HS-27A (cell line): ENCODE data around the gene SUV39H2.
A peak's percentile ranks its signal among the peaks of the same experiment; 100 is the strongest.
"Not testable (repeated sequence)": the region's sequence is repeated elsewhere in the genome, so short reads cannot be mapped to it uniquely, and the experiment has no call there.

Experiments used
- DNase-seq: peaks from one replicate; pipeline ENCODE4 v3.0.0-alpha.2; 2012; ENCODE audit warnings: low read depth, missing footprints

The SUV39H2 gene

GRCh38 chr10:14878266-14879123, at the start of gene SUV39H2:
TSS of gene SUV39H2 (plus strand) at chr10:14878866. CDS start at chr10:14878889, 23 bp downstream.
- DNase-seq: peak; percentile 48

GRCh38 chr10:14833106-14833505, 45.6 kb upstream of the SUV39H2 start:
- DNase-seq: no peak

DNA sequence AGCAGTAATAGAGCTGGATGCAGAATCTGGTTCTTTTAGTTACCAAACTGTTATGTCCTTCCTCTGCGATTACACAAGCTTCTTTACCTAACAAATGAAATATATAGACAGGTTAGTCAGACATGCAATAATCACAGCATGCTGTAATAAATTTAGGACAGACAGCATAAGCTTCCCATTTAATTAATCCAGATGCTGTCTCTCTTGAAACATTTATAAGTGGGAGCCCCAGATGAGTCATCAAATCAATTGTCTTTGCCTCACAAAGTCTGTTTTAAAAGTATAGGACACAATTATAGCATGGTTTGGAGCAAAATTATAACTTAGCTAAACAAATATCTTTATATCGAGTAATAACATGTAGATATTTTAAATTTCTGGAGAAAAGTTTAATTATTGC, 42.5 kb upstream of the SUV39H2 start:
- no peak for DNase-seq

- DNase-seq: no peak
Measured at GRCh38 chr10:14837003-14837756, 41.5 kb upstream of the SUV39H2 start.

DNA sequence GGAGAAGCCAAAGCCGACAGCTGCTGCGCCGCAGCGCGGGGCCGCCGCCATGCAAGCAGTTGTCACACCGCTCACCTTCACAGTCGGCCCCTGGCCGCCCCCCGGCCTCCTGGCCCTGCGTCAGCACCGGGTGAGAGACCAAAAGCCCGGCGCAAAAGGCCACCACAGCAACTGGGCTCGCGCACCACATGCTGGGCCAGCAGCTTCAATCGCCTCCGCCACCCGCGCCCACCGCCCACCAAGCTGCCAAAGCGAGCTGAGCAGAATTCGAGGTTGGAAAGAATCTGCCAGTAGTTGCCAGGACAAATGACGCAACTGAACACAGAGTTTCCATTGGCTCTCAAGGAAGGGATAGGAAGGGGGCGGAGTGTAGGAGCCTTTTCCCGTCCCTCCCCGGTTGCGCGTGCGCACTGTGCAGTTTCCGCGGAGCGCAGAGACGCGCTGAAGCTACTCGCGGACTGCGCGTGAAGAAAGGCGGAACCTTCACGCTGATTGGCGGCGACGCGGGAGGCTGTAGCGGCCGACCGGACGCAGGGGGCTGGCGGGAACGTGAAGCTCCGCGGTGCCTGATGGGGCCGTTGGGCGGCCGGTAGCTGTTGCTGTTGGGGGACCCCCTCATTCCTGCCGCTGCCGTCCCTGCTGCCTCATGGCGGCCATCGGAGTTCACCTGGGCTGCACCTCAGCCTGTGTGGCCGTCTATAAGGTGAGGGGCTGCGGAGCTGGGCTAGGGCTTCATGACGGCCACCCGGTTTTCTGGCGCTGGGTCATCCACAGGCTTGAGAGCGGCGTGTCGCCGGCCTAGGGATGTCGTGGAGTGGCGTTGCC, 40.7 kb upstream of the SUV39H2 start, which contains the start of the genes CDNF, HSPA14 and MSANTD7:
TSS of gene CDNF (minus strand) at position 281 of the 825 bp plus-strand sequence. CDS start at position 190, 91 bp downstream.
TSS of gene HSPA14 (plus strand) at position 550 of the 825 bp plus-strand sequence. CDS start at position 647, 97 bp downstream.
TSS of gene MSANTD7 (plus strand) at position 550 of the 825 bp plus-strand sequence. CDS start 3,979 bp downstream, outside the sequence.
- DNase-seq: peak; percentile 88

GRCh38 chr10:14838582-14839304, 39.9 kb upstream of the SUV39H2 start:
- DNase-seq: no peak

DNA sequence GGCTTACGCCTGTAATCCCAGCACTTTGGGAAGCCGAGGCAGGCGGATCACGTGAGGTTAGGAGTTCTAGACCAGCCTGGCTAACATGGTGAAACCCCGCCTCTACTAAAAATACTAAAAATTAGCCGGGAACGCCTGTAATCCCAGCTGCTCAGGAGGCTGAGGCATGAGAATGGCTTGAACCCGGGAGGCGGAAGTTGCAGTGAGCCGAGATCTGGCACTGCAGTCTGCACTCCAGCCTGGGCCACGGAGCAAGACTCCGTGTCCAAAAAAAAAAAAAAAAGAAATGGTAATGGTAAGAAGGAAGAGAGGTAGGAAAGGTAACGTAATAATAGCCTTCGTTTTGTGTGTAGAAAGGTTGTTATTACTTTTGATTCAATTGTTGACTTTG, 39.4 kb upstream of the SUV39H2 start:
- no peak for DNase-seq

- no peak for DNase-seq
Measured at GRCh38 chr10:14840178-14840577, 38.5 kb upstream of the SUV39H2 start.

DNA sequence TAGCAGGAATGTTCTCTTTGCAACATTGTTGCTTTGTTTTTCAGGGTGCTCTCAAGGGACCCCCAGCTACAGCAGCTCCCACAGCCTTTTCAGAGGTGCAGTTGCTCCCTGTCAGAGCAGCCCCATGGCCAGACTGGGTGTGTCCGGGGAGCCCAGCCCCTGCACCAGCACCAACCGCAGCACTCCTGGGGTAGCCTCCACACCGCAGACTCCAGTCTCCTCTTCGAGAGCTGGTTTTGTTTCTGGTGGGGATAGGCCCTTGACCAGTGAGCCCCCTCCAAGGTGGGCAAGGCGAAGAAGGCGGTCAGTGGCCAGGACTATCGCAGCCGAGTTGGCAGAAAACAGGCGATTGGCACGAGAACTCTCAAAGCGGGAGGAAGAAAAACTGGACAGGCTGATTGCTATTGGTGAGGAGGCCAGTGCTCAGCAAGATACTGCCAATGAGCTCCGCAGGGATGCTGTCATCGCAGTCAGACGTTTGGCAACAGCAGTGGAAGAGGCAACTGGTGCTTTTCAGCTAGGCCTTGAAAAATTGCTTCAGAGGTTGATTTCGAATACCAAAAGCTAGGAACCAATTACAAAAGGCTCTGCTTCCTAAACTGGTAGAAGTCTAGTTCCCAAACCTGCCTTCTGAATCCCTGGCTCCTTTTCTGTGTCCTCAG, 35.2 kb upstream of the SUV39H2 start:
- no peak for DNase-seq

- no peak for DNase-seq
Measured at GRCh38 chr10:14844948-14845347, 33.7 kb upstream of the SUV39H2 start.

DNA sequence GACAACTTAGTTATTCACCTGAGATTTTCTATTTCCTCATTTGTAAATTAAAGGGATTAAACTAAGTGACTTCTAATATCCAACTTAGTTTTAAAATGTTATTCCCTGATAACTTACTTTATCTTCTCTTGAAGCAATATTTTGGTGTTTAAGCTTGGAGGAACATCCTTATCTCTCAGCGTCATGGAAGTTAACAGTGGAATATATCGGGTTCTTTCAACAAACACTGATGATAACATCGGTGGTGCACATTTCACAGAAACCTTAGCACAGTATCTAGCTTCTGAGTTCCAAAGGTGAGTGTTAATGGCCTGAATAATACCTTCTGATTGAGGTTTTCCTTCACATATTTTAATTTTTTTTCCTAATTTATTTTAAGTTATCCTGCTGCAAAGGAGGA, 26.4 kb upstream of the SUV39H2 start:
- DNase-seq: no peak

DNA sequence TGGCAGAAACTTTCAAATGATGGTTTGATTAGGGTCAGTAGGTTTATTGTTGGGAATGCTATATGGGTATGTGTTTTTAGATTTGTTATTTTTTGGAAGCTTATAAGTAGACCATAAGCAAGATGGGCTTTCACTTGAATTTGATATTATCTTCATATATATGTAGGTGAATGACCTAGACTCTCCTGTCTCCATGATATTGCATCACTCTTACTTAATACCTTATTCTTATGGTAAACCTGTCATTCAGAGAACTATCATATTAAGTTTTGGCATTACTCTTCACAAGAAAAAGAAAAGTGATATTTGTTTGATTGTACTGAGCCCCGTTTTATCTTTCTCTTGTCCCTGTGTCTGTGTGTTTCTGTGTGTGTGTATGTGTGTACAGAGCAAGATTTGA, 23.2 kb upstream of the SUV39H2 start:
- no peak for DNase-seq

GRCh38 chr10:14858338-14858960, 20.2 kb upstream of the SUV39H2 start:
- DNase-seq: no peak

GRCh38 chr10:14859043-14859442, 19.6 kb upstream of the SUV39H2 start:
- DNase-seq: no peak

DNA sequence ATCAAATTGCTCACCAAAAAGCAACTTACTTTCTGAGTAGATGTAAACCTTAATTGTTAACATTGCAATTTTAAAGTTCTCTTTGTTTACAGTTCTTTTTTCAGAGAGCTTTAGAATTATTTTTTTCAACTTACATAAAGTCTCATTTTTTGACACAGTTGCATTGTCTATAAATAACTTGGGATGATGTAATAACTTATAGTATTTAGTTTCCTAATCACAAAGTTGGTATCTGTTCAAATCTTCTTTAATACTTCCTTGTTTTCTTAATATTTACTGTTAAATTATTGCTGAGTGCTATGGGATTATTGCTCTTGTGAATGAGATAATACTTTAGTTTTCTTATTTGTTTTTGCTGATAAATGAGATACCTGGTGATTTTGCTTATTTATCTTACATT, 18.9 kb upstream of the SUV39H2 start:
- no peak for DNase-seq

- no peak for DNase-seq
Measured at GRCh38 chr10:14860791-14861190, 17.9 kb upstream of the SUV39H2 start.

GRCh38 chr10:14864466-14864865, 14.2 kb upstream of the SUV39H2 start:
- DNase-seq: not testable (repeated sequence)

DNA sequence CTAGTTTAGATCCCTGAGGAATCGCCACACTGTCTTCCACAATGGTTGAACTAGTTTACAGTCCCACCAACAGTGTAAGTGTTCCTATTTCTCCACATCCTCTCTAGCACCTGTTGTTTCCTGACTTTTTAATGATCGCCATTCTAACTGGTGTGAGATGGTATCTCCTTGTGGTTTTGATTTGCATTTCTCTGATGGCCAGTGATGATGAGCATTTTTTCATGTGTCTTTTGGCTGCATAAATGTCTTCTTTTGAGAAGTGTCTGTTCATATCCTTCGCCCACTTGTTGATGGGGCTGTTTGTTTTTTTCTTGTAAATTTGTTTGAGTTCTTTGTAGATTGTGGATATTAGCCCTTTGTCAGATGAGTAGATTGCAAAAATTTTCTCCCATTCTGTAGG, 13.8 kb upstream of the SUV39H2 start:
- not testable (repeated sequence) for DNase-seq

- peak; percentile 45 for DNase-seq
Measured at GRCh38 chr10:14873090-14873760, 5.4 kb upstream of the SUV39H2 start.

DNA sequence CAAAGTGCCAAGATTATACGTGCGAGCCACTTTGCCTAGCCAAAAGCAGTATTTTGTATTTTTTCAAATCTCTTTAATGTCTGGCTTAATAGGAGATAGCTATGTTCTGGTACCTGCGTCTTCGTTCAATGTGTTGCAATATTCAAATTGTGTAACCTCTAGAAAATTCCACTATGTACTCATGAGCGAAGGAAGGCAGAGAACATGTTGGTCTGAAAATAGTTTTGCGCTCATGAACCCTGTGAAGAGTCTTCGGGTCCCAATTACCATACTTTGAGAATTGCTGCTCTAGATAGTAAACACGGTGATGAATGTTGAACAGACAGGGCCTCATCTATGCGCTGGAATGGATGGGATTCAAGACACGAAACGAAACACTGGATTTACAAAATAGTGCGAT, 2.7 kb upstream of the SUV39H2 start:
- no peak for DNase-seq
